HG03520 (cell line): Measurements from ENCODE around the gene EEF2KMT.
"Not testable (repeated sequence)": the region's sequence is repeated elsewhere in the genome, so short reads cannot be mapped to it uniquely, and the experiment has no call there.

Experiments
- ATAC-seq: cut with Tn5 transposase; IDR thresholded peaks from one replicate; pipeline ENCODE4 v1.9.1; 2021; ENCODE audit warnings: mild to moderate bottlenecking, moderate library complexity; ENCODE audit not compliant: unreplicated experiment

Gene EEF2KMT, protein sequence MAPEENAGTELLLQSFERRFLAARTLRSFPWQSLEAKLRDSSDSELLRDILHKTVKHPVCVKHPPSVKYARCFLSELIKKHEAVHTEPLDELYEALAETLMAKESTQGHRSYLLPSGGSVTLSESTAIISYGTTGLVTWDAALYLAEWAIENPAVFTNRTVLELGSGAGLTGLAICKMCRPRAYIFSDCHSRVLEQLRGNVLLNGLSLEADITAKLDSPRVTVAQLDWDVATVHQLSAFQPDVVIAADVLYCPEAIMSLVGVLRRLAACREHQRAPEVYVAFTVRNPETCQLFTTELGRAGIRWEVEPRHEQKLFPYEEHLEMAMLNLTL

GRCh38 chr16:5097470-5098220, at the start of gene EEF2KMT:
EEF2KMT (minus strand) TSS chr16:5097795; CDS start chr16:5097739, 56 bp downstream.
- ATAC-seq = peak; percentile 88

GRCh38 chr16:5144621-5144956, 47.0 kb upstream of the EEF2KMT start:
- ATAC-seq = not testable (repeated sequence)

GRCh38 chr16:5143761-5144620, 46.4 kb upstream of the EEF2KMT start:
- no peak for ATAC-seq

DNA sequence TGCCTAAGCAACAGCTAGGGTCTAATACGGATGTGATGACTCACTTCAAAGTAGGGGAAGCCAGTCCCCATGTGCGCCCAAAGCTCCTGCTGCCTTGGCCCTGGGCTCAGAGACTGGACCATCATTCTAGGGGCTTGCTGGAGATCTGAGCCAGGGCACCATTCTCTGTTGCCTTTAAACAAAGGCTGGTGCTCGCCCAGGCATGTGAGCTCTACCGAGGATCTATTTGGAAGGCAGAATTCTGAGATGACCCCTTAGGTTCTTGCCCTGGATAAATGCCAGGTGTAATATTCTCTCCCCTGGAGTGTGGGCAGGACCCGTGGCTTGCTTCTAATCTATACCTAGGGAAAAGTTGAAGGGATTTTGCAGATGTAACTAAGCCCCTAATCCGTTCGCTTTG, 42.6 kb upstream of the EEF2KMT start:
- ATAC-seq = not testable (repeated sequence)

- ATAC-seq = not testable (repeated sequence)
Observed at GRCh38 chr16:5134739-5135452, 37.3 kb upstream of the EEF2KMT start.

DNA sequence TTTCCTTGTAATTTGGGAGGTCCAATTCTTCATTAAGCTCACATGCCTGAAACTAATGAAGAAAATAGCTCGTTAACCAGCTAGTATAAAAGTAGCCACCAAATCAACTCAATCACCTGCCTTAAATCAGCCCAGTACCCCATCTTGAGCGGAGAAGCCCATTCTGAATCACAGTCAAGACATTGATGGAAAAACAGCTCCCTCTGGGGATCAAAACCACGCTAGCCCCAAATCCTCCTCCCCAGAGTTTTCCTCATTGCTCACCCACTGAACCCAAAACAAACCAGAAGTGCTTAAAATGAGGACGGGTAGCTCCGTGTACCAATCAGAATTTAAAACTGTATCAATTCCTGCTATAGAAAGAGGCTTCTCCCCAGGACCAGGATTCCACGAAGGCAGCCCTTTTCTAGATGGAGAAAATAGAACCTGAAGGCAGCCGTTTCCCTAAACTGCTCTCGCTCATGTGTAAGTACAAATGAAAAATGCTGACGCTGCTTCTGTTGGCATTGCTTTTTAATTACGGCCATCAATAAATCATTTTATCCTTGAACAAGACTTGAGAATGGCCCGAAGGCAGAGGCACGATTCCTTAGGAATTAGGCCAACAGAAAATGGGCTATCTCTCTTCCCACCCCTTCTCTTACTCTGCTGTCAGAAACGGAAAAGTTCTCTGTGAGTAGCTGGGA, 35.5 kb upstream of the EEF2KMT start:
- not testable (repeated sequence) for ATAC-seq

DNA sequence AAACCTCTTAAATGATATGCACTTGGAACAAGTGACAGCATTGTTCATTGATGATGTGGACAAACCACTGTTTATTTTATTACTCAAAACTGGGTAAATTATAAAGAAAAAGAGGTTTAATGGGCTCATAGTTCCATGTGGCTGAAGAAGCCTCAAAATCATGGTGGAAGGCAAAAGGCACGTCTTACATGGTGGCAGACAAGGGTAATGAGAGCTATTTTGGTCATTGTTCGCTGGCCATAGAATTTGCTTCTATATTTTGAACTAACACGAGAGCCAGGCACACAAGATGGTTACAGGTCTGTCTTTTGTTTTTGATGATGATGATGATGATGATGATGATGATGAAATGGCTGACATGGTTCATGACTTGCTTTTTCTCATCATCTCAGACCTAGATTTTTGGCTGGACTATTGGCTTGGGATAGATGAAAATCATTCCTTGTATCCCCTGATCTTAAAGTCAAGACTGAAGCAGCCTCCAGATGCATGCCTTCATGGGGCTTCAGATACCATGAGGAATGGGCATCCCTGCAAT, 33.9 kb upstream of the EEF2KMT start:
- not testable (repeated sequence) for ATAC-seq

DNA sequence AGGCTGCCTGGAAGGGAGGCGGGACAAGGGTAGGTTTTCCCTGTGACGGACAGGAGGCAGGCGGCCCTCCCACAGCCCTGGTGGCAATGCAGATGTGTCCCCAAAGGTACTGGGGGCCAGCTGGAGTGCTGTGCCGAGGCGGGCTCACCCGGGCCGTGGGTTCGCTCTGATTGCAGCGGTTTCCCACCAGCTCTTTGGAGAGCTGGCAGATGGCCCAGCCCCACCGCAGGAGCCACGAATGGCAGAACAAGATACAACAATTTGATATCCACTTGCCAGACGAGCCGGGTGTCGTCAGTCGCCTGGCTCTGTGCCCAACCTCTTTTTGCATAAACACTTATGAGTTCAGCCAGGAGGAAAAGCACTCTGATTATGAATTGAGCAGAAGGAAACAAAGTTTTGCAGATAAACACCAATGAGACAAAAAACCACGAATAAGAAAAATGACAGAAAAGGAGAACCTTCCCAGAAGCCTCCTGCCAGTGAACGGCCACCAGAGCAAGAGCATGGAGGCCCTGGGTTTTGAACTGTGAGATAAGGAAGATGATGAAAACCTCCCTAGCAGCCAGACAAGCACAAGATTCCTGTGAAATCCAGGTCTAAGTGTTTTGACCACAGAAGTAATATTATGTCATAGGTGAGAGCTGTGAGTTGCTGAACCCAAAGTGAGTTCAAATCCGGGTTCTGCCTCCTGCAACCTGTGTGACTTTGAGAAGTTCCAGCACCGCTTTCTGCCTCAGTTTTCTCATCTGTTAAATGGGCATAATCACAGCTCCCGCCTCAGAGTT, 19.9 kb upstream of the EEF2KMT start:
- not testable (repeated sequence) for ATAC-seq

GRCh38 chr16:5116780-5117295, 19.2 kb upstream of the EEF2KMT start:
- ATAC-seq = not testable (repeated sequence)

DNA sequence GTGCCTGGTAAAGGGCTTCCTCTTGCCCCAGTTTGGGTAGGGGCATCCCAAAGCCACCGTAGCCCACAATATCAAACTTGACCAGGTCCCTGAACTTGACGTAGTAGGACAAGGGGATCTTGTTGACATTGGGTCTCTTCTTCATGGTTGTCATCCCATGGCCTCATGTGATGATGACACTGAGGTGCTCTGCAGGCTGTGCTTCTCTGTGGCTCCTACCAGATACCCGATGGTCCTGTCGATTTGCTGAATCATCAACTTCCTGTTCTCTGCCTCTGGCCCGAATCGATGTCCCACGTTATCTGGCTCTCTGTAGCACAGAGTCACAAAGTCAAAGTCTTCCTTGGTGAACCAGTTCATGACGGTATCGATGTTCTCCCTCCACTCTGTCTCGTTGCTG, 13.3 kb upstream of the EEF2KMT start:
- ATAC-seq = not testable (repeated sequence)

DNA sequence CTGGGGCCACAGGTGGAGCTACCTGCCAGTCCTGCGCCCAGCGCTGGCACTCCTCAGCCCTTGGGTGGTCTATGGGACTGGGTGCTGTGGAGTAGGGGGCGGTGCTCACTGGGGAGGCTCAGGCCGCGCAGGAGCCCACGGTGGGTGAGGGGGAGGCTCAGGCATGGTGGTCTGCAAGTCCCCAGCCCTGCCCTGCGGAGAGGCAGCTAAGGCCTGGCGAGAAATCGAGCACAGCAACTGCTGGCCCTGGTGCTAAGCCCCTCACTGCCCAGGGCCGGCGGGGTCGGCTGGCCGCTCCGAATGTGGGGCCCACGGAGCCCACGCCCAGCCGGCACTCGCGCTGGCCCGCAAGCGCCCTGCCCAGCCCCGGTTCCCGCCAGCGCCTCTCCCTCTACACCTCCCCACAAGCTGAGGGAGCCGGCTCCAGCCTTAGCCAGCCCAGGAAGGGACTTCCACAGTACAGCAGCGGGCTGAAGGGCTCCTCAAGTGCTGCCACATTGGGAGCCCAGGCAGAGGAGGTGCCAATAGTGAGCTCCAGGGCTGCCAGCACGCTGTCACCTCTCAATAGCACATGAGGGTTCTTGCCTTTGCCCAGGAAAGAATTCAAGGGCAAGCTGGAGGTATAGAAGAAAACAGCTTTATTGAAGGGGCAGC, 11.0 kb upstream of the EEF2KMT start:
- ATAC-seq = no peak

- not testable (repeated sequence) for ATAC-seq
Observed at GRCh38 chr16:5105039-5105438, 7.4 kb upstream of the EEF2KMT start.

- ATAC-seq = not testable (repeated sequence)
Observed at GRCh38 chr16:5103296-5104032, 5.9 kb upstream of the EEF2KMT start.

DNA sequence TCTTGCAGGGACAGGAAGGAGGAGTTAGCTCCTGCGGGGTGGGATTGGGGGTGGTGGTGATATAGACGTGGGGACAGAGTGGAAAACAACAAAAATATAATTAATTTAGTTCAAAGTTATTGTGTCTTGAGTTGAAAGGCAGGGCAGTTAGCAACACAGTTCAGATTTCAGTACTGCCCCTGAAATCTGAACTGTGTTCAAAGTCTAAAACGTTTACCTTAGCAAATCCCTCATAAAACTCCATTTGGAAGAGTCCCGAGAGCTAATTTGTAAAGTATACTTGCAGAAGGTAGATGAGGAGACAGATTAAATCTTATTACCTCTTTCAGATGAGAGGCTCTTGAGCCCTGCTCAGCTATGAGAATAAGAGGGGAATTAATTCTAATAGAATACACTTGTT, 1.6 kb upstream of the EEF2KMT start:
- ATAC-seq = not testable (repeated sequence)

DNA sequence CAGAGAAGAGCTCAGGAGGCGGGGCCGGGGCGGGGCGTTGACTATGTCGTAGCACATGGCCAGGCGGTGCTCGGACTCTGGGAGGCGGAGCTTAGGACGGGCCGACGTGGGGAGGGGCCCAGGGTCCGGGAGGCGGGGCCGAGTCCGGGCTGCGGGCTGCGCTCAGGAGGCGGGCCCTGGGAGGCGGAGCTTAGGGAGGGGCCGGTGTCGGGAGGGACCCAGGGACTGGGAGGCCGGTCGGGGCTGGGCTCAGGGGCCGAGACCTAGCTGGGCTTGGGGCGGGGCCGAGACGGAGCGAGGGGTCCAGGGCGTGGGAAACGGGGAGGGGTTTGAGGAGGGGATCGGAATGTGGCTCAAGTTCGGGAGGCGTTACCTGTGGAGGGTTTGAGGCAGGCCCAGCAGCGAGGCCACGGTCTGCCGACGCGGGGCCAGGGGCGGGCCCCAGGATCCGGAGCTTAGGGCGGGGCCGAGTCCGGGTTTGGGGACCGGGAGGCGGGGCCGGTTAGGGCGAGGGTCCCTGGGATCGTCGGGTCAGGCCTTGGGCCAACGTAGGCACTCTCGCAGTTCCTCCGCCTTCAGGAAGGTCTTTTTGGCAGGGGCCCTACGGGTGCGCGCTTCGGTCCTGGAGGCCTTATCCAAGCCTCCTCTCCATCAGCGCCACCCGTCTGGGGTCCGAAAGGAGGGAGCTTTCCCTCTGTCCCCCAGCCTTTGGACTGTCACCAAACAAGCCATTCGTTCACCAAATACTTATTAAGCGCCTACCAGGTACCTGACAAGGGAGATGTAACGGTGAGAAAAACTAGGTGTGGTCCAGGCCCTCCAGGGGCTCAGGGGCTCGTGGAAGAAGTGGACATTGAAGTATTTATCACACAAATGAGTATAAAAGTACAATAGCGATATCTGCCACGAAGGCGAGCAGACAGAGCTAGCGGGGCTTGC, 895 bp upstream of the EEF2KMT start:
- ATAC-seq = not testable (repeated sequence)

DNA sequence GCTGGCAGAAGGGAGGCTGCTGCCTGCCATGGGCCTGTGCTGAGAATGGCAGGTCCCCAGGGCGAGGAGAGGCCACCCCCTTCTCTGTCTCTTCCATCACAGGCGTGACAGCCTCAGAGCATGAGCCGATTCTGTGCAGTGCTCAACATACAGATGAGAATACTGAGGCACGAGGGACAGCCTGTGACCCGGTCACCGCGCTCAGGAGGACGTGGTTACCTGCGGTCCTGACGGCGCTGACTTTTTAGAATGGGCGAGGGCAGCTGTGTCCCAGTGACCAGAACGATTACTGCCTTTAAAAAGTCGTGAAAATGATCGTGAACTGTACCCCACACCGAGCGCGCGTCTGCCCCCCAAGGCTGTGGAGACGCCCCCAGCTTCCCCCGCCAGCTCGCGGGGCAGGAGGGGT, 530 bp downstream of the EEF2KMT start:
- not testable (repeated sequence) for ATAC-seq
